ENCODE data around the gene HSF4. TPM values are rescaled to one million over a fixed set of nuclear protein-coding genes. Genes with fewer than 3 reads are reported as not detected.

HSF4 gene
- total and polyA plus RNA-seq, 4 donors: 5.1 to 62.5 (median 21.0) TPM

DNA sequence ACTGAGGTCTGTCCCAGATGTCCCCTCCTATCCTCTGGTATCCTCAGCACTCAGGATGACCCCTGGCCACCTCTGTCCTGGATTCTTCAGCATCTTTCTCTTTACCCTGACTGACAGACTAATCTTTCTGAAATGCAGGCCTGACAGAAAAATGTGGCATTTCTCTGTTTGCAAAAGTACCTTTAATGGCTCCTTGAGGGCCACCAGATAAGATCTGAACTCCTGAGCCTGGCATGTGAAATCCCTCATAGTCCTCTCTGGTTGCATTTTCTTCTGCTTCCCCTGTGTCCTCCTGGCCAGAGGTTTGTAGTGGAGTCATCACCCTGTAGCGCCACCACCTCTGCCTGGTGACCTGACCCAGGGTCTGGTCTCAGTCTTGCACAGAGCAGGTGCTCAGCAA lies 32.3 kb downstream of the HSF4 start:
- no peak overlapping the region for H3K4me3 ChIP-seq
- H3K27me3 ChIP-seq (ENCODE audit: control insufficient read depth in 3 of 3, insufficient read depth in 3 of 3, low read length in 2 of 3): no peaks in the 10 kb centered on the region
- TF ChIP-seq, protein P1, sequence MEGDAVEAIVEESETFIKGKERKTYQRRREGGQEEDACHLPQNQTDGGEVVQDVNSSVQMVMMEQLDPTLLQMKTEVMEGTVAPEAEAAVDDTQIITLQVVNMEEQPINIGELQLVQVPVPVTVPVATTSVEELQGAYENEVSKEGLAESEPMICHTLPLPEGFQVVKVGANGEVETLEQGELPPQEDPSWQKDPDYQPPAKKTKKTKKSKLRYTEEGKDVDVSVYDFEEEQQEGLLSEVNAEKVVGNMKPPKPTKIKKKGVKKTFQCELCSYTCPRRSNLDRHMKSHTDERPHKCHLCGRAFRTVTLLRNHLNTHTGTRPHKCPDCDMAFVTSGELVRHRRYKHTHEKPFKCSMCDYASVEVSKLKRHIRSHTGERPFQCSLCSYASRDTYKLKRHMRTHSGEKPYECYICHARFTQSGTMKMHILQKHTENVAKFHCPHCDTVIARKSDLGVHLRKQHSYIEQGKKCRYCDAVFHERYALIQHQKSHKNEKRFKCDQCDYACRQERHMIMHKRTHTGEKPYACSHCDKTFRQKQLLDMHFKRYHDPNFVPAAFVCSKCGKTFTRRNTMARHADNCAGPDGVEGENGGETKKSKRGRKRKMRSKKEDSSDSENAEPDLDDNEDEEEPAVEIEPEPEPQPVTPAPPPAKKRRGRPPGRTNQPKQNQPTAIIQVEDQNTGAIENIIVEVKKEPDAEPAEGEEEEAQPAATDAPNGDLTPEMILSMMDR (IDR thresholded peaks at IDR 0.05; ENCODE audit: control extremely low read depth, extremely low read depth): no peak
- no peak for DNase-seq
- H3K9ac ChIP-seq (ENCODE audit: insufficient read depth in 1 of 2, low read length in 2 of 2): no peak overlapping the region
- H3K4me1 ChIP-seq (ENCODE audit: control insufficient read depth in 5 of 5, insufficient read depth in 5 of 5, low read length in 5 of 5): peaks cover 2 to 24% (median 11%) of the 10 kb centered on the region in 5 donors
- 97 to 100% methylated on average over 1 of the region's 1 CpG for WGBS, 2 donors
- no peak overlapping the region for H3K27ac ChIP-seq (ENCODE audit: low read depth in 1 of 2, low read length in 1 of 2)
- H3K36me3 ChIP-seq (ENCODE audit: control insufficient read depth in 4 of 4, insufficient read depth in 4 of 4, low read length in 4 of 4): peaks cover 21 to 59% (median 33%) of the 10 kb centered on the region in 4 donors
- H3K9me3 ChIP-seq (ENCODE audit: control insufficient read depth in 4 of 4, insufficient read depth in 3 of 4, low read length in 3 of 4): no peaks in the 10 kb centered on the region
- no peak for ATAC-seq (ENCODE audit: insufficient read depth, low FRiP score)

- Histone ChIP-seq H3K27me3 (ENCODE audit: control insufficient read depth in 3 of 3, insufficient read depth in 3 of 3, low read length in 2 of 3) (no peaks in the 10 kb centered on the region), H3K9ac (ENCODE audit: insufficient read depth in 1 of 2, low read length in 2 of 2) (no peak overlapping the region), H3K27ac (ENCODE audit: low read depth in 1 of 2, low read length in 1 of 2) (no peak overlapping the region), H3K9me3 (ENCODE audit: control insufficient read depth in 4 of 4, insufficient read depth in 3 of 4, low read length in 3 of 4) (no peaks in the 10 kb centered on the region), H3K36me3 (ENCODE audit: control insufficient read depth in 4 of 4, insufficient read depth in 4 of 4, low read length in 4 of 4) (peaks cover 21 to 67% (median 33%) of the 10 kb centered on the region in 4 donors), H3K4me1 (ENCODE audit: control insufficient read depth in 5 of 5, insufficient read depth in 5 of 5, low read length in 5 of 5) (peaks cover under 1 to 21% (median 9%) of the 10 kb centered on the region in 5 donors), H3K4me3 (no peak overlapping the region)
- no peak for ATAC-seq (ENCODE audit: insufficient read depth, low FRiP score)
- DNase-seq: no peak
- TF ChIP-seq, protein P1 (IDR thresholded peaks at IDR 0.05; ENCODE audit: control extremely low read depth, extremely low read depth): no peak
- WGBS, 2 donors: 73 to 85% methylated on average over 6 of the region's 6 CpGs
These were observed 33.2 kb downstream of the HSF4 start for GRCh38 chr16:67197704-67198103.

GRCh38 chr16:67198238-67198734 lies 33.7 kb downstream of the HSF4 start:
- H3K36me3 ChIP-seq (ENCODE audit: control insufficient read depth in 4 of 4, insufficient read depth in 4 of 4, low read length in 4 of 4): peaks cover 21 to 72% (median 33%) of the 10 kb centered on the region in 4 donors
- peak; percentile 32 to 69 (median 56) for DNase-seq
- no peak overlapping the region for H3K9ac ChIP-seq (ENCODE audit: insufficient read depth in 1 of 2, low read length in 2 of 2)
- TF ChIP-seq, protein P1 (IDR thresholded peaks at IDR 0.05; ENCODE audit: control extremely low read depth, extremely low read depth): peak; percentile 46
- peak; percentile 35 for ATAC-seq (ENCODE audit: insufficient read depth, low FRiP score)
- 43 to 51% methylated on average over 11 to 12 of the region's 12 CpGs for WGBS, 2 donors
- H3K9me3 ChIP-seq (ENCODE audit: control insufficient read depth in 4 of 4, insufficient read depth in 3 of 4, low read length in 3 of 4): no peaks in the 10 kb centered on the region
- H3K27ac ChIP-seq (ENCODE audit: low read depth in 1 of 2, low read length in 1 of 2): no peak overlapping the region
- no peaks in the 10 kb centered on the region for H3K27me3 ChIP-seq (ENCODE audit: control insufficient read depth in 3 of 3, insufficient read depth in 3 of 3, low read length in 2 of 3)
- H3K4me1 ChIP-seq (ENCODE audit: control insufficient read depth in 5 of 5, insufficient read depth in 5 of 5, low read length in 5 of 5): peaks cover 0 to 15% (median 4%) of the 10 kb centered on the region in 5 donors
- H3K4me3 ChIP-seq: no peak overlapping the region

Data from lung (tissue), 12 donors.